ENCODE measurements around the gene ENPP3. TPM values are rescaled to one million over a fixed set of nuclear protein-coding genes. Genes with fewer than 3 reads are reported as not detected.

The ENPP3 gene
- total RNA-seq, 1 experiment from 2014 or later, result 0.15 TPM

- Mint-ChIP-seq H3K9me3 (no peaks in the 10 kb centered on the region), H3K4me1 (peaks cover 10 to 12% of the 10 kb centered on the region in 2 experiments), H3K36me3 (ENCODE audit: insufficient read depth in 1 of 3, low read depth in 3 of 3) (peaks cover 0 to 7% (median 6%) of the 10 kb centered on the region in 3 experiments; a peak in 3 of 7 replicates), H3K27me3 (ENCODE audit: low read depth) (no peaks in the 10 kb centered on the region), H3K4me3 (0 out of 5 replicates have a peak overlapping the region, but pooled peaks of 1 of the 2 experiments have one; percentile 26), H3K27ac (no peak overlapping the region; a peak in 1 of 7 replicates)
- H2AFZ ChIP-seq (ENCODE audit: low read length), result no peak overlapping the region
- no peak overlapping the region for H4K5ac ChIP-seq (ENCODE audit: insufficient read length, low read depth, low read length)
- H4K91ac ChIP-seq (ENCODE audit: insufficient read length, low read depth, low read length), result no peak overlapping the region
- H3K27ac ChIP-seq (ENCODE audit: insufficient read length, low read depth, low read length), result no peak overlapping the region
- no peak overlapping the region for H2BK12ac ChIP-seq (ENCODE audit: insufficient read length, low read depth, low read length)
- no peak overlapping the region for H3K18ac ChIP-seq (ENCODE audit: insufficient read length, low read depth, low read length)
- no peaks in the 10 kb centered on the region for H3K27me3 ChIP-seq (ENCODE audit: insufficient read depth, low read length)
- WGBS (ENCODE audit: extremely low coverage, insufficient read length, low lambda C conversion rate), result no CpG with 5 or more reads among the region's 1 CpG
- H2AK5ac ChIP-seq (ENCODE audit: insufficient read length, low read length), result no peak overlapping the region
- H3T11ph ChIP-seq (ENCODE audit: low read length), result no peak overlapping the region
- H3K4ac ChIP-seq (ENCODE audit: low read depth, low read length), result no peak overlapping the region
- no peak overlapping the region for H3K23ac ChIP-seq (ENCODE audit: insufficient read length, low read depth, low read length)
- H3K23me2 ChIP-seq (ENCODE audit: insufficient read length, low read depth, low read length, poor library complexity, severe bottlenecking), result no peaks in the 10 kb centered on the region
- no peak for DNase-seq
- H2BK20ac ChIP-seq (ENCODE audit: low read depth, low read length, poor library complexity, severe bottlenecking), result no peak overlapping the region
- H2BK15ac ChIP-seq (ENCODE audit: low read depth, low read length), result no peak overlapping the region
- H2BK120ac ChIP-seq (ENCODE audit: low read depth, low read length, poor library complexity, severe bottlenecking), result no peak overlapping the region
- TF ChIP-seq CTCF (conservative IDR thresholded peaks at IDR 0.05), result no peak
- H3K79me2 ChIP-seq (ENCODE audit: insufficient read depth, low read length), result peaks cover 2% of the 10 kb centered on the region; the same call in 1 of the 2 replicates
- H3K9ac ChIP-seq (ENCODE audit: extremely low read depth, insufficient read length, low read length), result no peak overlapping the region
- H4K20me1 ChIP-seq (ENCODE audit: control insufficient read depth, insufficient read depth, insufficient read length), result no peaks in the 10 kb centered on the region
- H3K4me2 ChIP-seq (ENCODE audit: insufficient read depth, insufficient read length, low read length), result no peak overlapping the region
- H3K14ac ChIP-seq (ENCODE audit: insufficient read depth, low read length), result no peak overlapping the region
- H4K8ac ChIP-seq (replicated peaks; ENCODE audit: insufficient read length, low read depth, low read length), result no peak overlapping the region
- no peaks in the 10 kb centered on the region for H3K79me1 ChIP-seq (ENCODE audit: insufficient read depth, low read depth, low read length, poor library complexity, severe bottlenecking)
- H2BK5ac ChIP-seq (ENCODE audit: insufficient read length, low read length), result no peak overlapping the region
- no peak overlapping the region for H3K56ac ChIP-seq (ENCODE audit: insufficient read length, low read depth, low read length)
- no peaks in the 10 kb centered on the region for H3K9me3 ChIP-seq (ENCODE audit: control insufficient read depth, low read depth, low read length)
- 0 out of 2 replicates have a peak, but pooled peaks cover 2% of the 10 kb centered on the region for H3K4me1 ChIP-seq (ENCODE audit: insufficient read depth, low read length)
Observed at GRCh38 chr6:131628726-131629125, 8.4 kb upstream of the ENPP3 start.

Data from H9 (cell line).